Measurements from ENCODE around the gene RAD9A.
"Not testable (repeated sequence)": the region's sequence is repeated elsewhere in the genome, so short reads cannot be mapped to it uniquely, and the experiment has no call there.

Gene RAD9A

DNA sequence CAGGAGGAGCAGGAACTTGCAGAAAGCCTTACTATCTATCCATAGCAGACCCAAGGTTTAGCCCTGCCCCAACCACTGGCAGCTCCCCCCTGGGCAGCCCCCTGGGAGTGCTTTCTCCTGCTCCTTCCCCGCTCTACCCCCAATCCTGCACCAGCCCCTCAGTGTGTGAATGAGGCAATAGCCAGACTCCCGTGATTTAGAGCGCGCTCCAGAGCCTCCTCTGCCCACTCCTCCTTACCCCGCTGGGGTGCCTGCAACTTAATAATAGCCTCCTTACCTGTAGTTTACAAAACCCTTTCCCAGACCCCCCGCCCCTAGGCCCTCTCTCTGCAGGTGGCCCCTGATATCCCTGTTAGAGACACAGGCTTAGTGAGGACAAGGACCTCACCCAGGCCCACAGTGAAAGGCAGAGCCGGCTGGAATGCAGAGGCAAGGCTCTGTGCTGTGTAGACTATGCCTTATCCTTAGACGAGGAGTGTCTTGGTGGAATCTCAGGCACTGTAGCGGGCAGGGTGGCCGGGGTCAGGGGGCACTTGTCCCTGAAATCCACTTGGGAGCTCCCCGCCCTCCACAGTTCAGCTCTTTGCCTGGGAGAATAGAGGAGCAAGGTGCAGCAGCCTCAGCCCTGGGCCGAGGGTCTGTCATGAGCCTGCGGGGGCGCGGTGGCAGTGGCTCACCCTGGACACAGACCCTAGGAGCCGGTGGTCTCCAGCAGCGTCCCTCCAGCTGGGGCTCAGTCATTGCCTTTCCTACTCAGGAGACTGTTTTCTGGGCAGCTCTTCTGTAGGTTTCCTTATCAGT, 19.4 kb downstream of the RAD9A start:
- DNase-seq (ENCODE audit: low read depth), result no peak

DNA sequence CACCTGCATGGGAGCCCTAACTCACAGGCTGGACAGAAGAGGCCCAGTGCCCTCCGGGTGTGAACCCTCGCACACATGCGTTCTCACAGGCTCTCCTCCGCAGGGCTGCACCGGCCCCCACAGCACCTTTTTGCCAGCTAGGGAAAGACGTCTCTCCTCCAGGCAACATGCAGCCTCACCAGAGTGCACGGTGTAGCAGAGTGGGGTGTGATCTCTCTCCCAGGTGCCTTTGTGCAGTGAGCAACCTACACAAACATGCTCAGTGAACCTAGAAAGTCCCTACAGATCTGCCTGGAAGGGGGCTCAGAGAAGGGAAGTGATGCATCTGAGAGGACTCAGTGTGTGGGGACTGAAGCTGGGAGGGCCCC, 20.0 kb downstream of the RAD9A start:
- no peak for DNase-seq (ENCODE audit: low read depth)

DNA sequence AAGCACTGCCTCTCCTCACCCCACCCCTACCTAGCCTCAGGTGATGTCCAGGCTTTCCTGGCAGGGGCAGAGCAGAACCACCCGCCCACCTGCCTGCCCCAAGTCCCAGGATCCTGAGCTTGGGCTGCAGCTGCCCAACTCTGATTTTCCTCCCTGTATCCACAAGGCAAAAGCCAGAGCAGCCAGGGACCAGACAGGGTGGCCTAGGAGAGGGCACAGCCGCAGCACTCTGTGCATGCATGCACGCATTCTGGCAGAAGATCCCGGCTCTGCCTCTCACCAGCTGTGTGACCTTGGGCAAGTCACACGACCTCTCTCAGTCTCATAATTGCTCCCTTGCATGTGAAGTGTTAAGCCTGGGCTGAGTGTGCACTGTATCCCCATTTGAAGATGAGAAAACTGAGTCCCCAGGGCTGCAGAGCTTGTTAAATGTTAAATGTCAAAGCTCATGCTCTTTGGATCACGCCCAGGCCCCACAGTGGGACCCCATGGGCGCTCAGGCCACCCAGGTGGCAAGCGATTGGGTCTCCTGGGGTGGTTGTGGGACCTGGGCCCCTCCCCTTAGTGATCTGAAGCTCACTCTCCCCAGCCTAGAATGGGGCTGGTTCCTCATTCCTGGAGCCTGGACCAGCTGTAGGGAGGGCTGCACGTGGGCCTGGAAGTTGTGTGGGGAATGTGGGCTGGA, 20.9 kb downstream of the RAD9A start:
- DNase-seq (ENCODE audit: low read depth), result no peak

DNA sequence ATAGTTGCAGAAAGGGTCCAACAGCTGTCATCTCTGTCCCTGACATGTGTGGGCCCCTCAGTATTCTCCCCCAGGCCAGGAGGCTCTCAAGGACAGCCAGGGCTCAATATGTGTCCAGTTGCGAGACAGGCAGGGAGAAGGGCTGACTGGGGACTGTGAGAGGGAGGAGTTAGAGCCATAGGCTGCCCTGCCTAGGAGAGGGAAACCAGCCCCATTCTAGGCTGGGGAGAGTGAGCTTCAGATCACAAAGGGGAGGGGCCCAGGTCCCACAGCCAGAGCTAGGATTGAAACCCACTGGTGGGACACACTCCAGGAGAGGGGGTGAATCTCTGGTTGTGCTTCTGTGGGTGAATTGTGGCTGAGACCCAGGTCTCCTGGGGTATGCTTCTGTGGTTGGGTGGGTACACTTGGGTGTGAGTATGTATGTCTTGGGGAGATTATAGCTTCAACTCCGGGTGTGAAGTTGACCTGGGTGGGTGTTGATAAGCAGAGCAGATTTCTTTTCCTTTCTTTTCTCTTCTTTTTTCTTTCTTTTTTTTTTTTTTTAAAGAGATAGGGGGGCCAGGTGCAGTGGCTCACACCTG, 21.6 kb downstream of the RAD9A start:
- DNase-seq (ENCODE audit: low read depth), result no peak

DNA sequence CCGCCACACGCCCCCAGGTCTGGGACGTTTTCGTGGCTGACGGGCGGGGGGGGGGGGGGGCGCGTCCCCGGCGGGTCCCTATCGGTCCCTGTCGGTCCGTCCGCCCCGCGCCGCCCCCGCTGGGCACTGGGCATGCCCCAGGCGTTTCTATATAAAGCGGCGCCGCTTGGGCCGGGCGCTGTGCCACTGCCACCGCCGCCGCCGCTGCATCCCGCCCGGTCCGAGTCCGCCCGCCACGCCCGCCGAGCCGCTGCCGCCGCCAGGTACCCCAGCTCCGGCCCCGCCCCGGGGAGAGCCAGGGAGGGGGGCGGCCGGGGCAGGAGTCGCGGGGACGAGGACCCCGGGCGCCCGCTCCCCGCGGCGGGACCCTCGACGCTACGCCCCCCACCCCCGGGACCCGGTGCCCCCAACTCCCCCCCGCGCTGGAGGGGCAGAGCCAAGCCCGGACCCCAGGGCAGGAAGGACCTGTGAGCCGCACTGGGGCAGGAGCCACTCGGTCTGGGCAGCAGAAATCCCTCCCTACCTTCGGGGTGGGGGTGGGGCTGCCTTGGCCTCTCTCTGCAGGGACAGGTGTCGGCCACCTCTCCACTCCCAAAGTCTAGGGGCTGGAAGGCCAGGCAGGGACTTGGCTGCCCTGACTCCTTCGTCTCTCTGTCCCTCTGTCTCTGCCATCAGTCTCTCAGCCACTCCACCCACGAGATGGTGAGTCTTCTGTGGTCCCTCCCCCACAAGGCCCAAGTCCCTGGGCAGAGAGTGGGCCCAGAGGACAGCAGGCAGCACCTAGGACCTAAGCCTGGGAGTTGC, 23.9 kb downstream of the RAD9A start, which contains the start of gene CARNS1:
CARNS1 (plus strand) TSS at position 178 of the 804 bp plus-strand sequence; CDS start at position 700, 522 bp downstream.
- no peak for DNase-seq (ENCODE audit: low read depth)

GRCh38 chr11:67416416-67417335, 24.9 kb downstream of the RAD9A start:
- DNase-seq (ENCODE audit: low read depth), result no peak

DNA sequence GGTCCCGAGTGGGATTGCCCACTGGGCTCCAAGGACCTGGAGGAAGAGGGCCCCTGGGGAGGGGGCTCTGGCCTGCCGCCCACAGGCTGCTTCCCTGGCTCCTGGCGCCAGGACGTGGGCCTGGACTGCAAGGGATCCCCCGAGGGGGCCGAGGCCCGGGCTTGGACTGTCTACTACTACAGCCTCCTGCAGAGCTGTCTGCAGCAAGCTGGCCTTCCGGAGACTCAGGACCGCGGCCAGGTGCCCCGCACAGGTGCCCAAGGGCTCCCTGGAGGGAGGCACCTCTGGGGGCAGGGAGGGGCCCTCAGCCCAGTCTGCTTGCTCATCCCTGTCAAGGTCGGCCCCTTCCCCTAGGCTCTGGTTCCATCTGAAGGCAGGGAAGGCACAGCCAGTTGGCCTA, 25.6 kb downstream of the RAD9A start:
- DNase-seq (ENCODE audit: low read depth), result no peak

DNA sequence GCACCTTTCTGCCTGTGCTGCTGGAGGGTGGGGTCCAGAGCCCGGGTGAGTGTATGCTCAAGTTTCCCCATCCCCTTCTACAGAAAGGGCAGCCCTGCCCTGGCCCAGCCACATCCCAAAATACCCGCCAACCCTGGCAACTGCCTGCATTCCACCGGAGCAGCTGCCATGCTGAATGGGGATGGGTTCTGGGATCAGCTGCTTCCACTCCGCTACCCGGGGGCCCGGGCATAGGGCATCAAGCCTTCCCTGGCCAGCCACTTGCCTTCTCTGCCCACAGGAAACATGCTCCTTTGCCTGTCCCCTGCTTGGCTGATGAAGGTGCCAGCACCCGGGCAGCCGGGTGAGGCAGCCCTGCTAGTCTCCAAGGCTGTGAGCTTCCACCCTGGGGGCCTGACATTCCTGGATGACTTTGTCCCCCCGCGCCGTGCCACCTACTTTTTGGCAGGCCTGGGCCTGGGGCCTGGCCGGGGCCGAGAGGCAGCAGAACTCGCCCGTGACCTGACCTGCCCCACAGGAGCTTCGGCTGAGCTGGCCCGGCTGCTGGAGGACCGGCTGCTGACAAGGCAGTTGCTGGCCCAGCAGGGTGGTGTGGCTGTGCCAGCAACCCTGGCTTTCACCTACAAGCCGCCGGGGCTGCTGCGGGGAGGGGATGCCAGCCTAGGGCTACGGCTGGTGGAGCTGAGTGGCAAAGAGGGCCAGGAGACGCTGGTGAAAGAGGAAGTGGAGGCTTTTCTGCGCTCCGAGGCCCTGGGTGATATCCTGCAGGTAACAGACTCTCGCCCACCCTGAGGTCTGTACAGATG, 26.9 kb downstream of the RAD9A start:
- DNase-seq (ENCODE audit: low read depth), result no peak

DNA sequence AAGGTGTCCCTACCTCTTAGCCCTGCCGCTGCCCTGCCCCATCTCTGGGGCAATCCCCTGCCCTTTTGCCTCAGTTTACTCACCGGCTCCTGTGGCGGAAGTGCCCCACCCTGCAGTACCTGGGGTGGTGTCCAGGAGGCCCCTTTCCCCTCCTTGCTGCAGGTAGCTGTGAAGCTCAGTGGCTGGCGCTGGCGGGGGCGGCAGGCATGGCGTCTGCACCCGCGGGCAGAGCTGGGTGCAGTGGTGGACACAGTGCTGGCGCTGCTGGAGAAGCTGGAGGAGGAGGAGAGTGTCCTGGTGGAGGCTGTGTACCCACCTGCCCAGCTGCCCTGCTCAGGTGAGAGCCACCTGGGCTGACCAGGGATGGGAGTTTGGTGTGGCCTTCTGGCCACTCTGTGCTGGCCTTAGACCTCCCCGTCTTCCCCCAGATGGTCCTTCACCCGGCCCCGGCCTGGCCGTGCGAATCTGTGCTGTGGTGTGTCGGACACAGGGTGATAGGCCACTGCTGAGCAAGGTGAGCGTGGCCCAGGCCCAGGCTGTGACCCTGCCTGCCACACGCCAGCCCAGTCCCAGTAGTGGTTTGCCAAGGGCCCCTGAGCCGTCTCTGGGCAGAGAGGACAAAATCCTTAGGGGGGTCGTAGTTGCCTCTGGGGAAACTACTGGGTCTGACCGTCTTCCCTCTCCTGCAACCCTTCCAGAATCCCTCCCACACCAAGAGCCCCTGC, 27.7 kb downstream of the RAD9A start:
- no peak for DNase-seq (ENCODE audit: low read depth)

DNA sequence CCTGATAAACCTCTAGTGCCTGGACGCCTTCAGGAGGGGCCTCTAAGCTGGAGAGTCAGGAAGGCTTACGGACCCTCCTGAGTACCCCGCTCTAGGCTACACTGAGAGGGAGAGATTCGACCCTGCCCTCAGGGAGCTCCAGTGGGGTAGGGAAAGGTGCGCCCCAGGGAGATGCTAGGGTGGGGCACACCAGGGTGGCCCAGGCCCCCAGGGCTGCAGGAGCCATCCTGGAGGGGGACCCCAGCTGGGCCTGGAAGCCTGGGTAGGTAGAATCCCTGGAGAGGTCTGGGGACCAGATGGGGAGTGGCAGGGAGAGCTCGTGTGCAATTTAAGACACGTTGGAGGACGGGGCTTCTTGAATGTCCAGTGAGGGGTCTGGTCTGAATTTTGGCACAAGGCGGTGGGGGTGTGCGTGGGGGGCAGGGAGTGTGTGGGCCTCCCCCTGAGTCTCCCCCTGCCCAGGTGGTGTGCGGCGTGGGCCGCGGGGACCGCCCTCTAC, 28.4 kb downstream of the RAD9A start:
- DNase-seq (ENCODE audit: low read depth), result no peak

DNA sequence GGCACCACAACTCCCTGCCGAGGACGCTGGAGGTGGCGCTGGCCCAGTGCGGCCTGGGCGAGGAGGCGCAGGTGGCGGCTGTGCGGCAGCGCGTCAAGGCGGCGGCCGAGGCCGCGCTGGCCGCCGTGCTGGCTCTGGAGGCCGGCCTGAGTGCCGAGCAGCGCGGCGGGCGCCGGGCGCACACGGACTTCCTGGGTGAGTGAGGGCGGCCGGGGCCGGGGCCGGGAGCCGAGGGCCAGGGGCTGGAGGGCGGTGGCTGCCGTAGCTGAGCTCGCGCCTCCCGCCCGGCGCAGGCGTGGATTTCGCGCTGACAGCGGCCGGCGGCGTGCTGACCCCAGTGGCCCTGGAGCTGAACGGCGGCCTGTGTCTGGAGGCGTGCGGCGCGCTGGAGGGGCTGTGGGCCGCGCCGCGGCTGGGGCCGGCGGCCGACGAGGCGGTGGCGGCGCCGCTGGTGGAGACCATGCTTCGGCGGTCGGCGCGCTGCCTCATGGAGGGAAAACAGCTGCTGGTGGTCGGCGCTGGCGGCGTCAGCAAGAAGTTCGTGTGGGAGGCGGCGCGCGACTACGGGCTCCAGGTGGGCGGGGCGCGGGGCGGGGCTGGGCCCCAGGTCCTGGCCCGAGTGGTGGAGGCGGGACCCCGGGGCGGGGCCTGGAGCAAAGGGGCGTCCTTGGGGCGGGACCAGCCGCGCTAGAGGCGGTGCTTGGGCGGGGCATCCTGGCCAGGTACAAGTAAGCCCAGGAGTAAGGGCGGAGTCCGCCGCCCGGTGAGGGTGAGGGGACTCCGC, 29.1 kb downstream of the RAD9A start:
- peak; percentile 90 for DNase-seq (ENCODE audit: low read depth)

DNA sequence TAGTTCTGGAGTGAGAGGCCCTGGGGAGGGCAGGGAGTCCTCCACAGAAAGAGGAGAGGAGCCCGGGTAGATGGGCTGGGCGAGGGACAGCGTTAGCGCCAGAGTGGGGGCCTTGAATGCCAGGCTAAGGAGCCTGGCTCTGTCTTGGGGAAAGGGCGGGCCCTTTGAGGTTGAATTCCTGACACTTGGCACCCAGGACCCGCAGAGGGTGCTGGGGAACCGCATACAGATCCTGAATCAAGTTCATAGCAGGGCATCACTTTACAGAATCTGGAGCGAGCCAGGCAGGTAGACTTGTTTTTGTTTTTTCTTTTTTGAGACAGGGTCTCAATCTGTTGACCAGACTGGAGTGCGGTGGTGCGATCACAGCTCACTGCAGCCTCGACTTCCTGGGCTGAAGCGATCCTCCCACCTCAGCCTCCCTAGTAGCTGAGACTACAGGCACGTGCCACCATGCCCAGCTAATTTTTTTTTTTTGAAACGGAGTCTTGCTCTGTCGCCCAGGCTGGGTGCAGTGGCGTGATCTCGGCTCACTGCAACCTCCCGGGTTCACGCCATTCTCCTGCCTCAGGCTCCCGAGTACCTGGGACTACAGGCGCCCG, 29.7 kb downstream of the RAD9A start:
- DNase-seq (ENCODE audit: low read depth), result no peak

GRCh38 chr11:67422891-67423290, 31.1 kb downstream of the RAD9A start:
- DNase-seq (ENCODE audit: low read depth), result no peak

GRCh38 chr11:67423466-67423865, 31.7 kb downstream of the RAD9A start:
- DNase-seq (ENCODE audit: low read depth), result no peak

- no peak for DNase-seq (ENCODE audit: low read depth)
Measured at GRCh38 chr11:67423891-67424613, 32.3 kb downstream of the RAD9A start.

GRCh38 chr11:67427364-67427859, 35.6 kb downstream of the RAD9A start:
- not testable (repeated sequence) for DNase-seq (ENCODE audit: low read depth)

All from CMK (cell line).